H1 (cell line): ENCODE measurements around the gene PHKA1. TPM values are rescaled to one million over a fixed set of nuclear protein-coding genes. Genes with fewer than 3 reads are reported as not detected.

Experiments
- CEBPB ChIP-seq: IDR thresholded peaks from 2 replicates; pipeline ENCODE4 v1.6.1; 2012; ENCODE audit warnings: low read depth, low read length
- GABPA ChIP-seq: IDR thresholded peaks from 2 replicates; pipeline ENCODE4 v1.6.1; 2011; ENCODE audit warnings: mild to moderate bottlenecking, low read length, moderate library complexity, borderline replicate concordance; ENCODE audit not compliant: insufficient read depth
- KDM4A ChIP-seq: IDR thresholded peaks from one replicate; pipeline ENCODE4 v1.7.1; 2012; ENCODE audit warnings: low read depth, mild to moderate bottlenecking, moderate library complexity, low read length, inconsistent platforms; ENCODE audit not compliant: severe bottlenecking
- polyA plus RNA-seq, 7 experiments: library from polyadenylated mRNA; depleted of rRNA in 3 of 7; stranded (reverse) in 5 of 7; unstranded in 2 of 7; fragments of >200 nt in 5 of 7; fragments of 200-250 nt in 2 of 7; gene quantifications; 1 replicate in 5 of 7; 2 replicates in 1 of 7; 4 replicates in 1 of 7; pipeline versions ENCODE4 v1.2.1 to v1.2.3, GENCODE V29; 2011 to 2013; ENCODE audit warnings: missing spikeins in 2 of 7, mixed read lengths in 2 of 7
- total RNA-seq: library from RNA; stranded (reverse); fragmentation: NEBNext Ultra II Directional; extraction: Animal tissue kit (Norgen Biotek cat#: 25700); gene quantifications from 2 replicates; pipeline ENCODE4 v1.2.1, GENCODE V29; 2021
- TF ChIP-seq, protein P1 (sequence below): fragments of 300-600 bp; sonication (generic); IDR thresholded peaks from 2 replicates; pipeline ENCODE4 v1.7.1; 2012; ENCODE audit warnings: low read length, moderate library complexity, mild to moderate bottlenecking, inconsistent platforms; ENCODE audit not compliant: insufficient replicate concordance

Gene PHKA1
- total and polyA plus RNA-seq, 2 of the 8 experiments (the other 6 are each of a cell fraction or from before 2014, with no cell fraction given): 4.2 to 7.2 TPM

DNA sequence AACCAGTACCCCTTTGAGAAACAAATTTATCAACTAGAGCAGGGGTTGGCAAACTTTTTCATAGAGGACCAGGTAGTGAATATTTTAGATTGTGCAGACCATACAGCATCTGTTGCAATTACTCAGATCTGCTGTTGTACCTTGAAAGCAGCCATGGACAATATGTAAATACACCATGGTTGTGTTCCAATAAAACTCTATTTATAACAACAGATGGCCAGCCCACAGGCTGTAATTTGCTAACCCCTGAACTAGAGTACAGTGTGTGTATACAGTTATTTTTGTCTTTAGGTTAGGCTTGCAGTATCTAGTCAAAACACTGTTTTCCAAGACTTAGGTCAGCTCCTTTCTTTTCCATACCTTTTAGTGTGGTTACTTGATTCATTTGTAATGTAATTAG is 54.4 kb downstream of the PHKA1 start (continued):
- TF ChIP-seq CEBPB: no peak
- TF ChIP-seq, protein P1, sequence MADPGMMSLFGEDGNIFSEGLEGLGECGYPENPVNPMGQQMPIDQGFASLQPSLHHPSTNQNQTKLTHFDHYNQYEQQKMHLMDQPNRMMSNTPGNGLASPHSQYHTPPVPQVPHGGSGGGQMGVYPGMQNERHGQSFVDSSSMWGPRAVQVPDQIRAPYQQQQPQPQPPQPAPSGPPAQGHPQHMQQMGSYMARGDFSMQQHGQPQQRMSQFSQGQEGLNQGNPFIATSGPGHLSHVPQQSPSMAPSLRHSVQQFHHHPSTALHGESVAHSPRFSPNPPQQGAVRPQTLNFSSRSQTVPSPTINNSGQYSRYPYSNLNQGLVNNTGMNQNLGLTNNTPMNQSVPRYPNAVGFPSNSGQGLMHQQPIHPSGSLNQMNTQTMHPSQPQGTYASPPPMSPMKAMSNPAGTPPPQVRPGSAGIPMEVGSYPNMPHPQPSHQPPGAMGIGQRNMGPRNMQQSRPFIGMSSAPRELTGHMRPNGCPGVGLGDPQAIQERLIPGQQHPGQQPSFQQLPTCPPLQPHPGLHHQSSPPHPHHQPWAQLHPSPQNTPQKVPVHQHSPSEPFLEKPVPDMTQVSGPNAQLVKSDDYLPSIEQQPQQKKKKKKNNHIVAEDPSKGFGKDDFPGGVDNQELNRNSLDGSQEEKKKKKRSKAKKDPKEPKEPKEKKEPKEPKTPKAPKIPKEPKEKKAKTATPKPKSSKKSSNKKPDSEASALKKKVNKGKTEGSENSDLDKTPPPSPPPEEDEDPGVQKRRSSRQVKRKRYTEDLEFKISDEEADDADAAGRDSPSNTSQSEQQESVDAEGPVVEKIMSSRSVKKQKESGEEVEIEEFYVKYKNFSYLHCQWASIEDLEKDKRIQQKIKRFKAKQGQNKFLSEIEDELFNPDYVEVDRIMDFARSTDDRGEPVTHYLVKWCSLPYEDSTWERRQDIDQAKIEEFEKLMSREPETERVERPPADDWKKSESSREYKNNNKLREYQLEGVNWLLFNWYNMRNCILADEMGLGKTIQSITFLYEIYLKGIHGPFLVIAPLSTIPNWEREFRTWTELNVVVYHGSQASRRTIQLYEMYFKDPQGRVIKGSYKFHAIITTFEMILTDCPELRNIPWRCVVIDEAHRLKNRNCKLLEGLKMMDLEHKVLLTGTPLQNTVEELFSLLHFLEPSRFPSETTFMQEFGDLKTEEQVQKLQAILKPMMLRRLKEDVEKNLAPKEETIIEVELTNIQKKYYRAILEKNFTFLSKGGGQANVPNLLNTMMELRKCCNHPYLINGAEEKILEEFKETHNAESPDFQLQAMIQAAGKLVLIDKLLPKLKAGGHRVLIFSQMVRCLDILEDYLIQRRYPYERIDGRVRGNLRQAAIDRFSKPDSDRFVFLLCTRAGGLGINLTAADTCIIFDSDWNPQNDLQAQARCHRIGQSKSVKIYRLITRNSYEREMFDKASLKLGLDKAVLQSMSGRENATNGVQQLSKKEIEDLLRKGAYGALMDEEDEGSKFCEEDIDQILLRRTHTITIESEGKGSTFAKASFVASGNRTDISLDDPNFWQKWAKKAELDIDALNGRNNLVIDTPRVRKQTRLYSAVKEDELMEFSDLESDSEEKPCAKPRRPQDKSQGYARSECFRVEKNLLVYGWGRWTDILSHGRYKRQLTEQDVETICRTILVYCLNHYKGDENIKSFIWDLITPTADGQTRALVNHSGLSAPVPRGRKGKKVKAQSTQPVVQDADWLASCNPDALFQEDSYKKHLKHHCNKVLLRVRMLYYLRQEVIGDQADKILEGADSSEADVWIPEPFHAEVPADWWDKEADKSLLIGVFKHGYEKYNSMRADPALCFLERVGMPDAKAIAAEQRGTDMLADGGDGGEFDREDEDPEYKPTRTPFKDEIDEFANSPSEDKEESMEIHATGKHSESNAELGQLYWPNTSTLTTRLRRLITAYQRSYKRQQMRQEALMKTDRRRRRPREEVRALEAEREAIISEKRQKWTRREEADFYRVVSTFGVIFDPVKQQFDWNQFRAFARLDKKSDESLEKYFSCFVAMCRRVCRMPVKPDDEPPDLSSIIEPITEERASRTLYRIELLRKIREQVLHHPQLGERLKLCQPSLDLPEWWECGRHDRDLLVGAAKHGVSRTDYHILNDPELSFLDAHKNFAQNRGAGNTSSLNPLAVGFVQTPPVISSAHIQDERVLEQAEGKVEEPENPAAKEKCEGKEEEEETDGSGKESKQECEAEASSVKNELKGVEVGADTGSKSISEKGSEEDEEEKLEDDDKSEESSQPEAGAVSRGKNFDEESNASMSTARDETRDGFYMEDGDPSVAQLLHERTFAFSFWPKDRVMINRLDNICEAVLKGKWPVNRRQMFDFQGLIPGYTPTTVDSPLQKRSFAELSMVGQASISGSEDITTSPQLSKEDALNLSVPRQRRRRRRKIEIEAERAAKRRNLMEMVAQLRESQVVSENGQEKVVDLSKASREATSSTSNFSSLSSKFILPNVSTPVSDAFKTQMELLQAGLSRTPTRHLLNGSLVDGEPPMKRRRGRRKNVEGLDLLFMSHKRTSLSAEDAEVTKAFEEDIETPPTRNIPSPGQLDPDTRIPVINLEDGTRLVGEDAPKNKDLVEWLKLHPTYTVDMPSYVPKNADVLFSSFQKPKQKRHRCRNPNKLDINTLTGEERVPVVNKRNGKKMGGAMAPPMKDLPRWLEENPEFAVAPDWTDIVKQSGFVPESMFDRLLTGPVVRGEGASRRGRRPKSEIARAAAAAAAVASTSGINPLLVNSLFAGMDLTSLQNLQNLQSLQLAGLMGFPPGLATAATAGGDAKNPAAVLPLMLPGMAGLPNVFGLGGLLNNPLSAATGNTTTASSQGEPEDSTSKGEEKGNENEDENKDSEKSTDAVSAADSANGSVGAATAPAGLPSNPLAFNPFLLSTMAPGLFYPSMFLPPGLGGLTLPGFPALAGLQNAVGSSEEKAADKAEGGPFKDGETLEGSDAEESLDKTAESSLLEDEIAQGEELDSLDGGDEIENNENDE: no peak
- TF ChIP-seq GABPA: no peak
- no peak for TF ChIP-seq KDM4A
